ENCODE results near the gene FAF1. TPM values are rescaled to one million over a fixed set of nuclear protein-coding genes. Genes with fewer than 3 reads are reported as not detected.

The FAF1 gene
- total RNA-seq, 1 experiment from 2014 or later: 112 TPM

DNA sequence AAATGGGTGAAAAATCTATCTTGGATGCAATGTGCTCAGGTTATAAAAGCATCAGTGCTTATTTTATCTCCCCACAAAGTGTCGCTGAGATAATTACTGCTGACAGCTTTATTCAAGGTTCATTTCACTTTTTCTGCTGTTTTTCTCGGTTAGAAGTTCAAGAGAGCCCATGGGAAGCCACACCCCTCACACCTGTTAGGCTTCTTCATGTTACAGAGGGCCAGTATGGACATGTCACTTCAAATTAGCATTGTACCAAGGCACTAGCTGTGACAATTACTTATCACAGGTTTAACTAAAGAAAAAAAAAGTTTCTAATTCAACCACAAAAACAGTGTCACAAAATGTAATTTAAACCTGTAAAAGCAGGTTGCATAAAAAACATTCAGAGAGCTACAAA is 349.5 kb downstream of the FAF1 start:
- H3K4me1 ChIP-seq (ENCODE audit: low read length): peaks cover 41% of the 10 kb centered on the region
- no peak overlapping the region for H2AFZ ChIP-seq (ENCODE audit: low read length)
- H3K27ac ChIP-seq (ENCODE audit: low read length): peak overlapping the region; percentile 86
- peak overlapping the region; percentile 60 for H3K4me2 ChIP-seq (ENCODE audit: low read depth, low read length, poor library complexity, severe bottlenecking)
- peak overlapping the region; percentile 13; the same call in 1 of the 2 replicates for H3K9ac ChIP-seq (ENCODE audit: low read length)
- no peaks in the 10 kb centered on the region for H3K27me3 ChIP-seq (ENCODE audit: low read length)
- peak; percentile 73 for DNase-seq
- H3K4me3 ChIP-seq (ENCODE audit: low read length): no peak overlapping the region; the same call in 1 of the 2 replicates
- peaks cover 8% of the 10 kb centered on the region; the same call in 1 of the 2 replicates for H3K79me2 ChIP-seq (ENCODE audit: low read length)
- no peaks in the 10 kb centered on the region for H3K9me3 ChIP-seq (ENCODE audit: low read length)
- H3K9me2 ChIP-seq (replicated peaks; ENCODE audit: insufficient read depth, low read length): no peaks in the 10 kb centered on the region
- H3K36me3 ChIP-seq (ENCODE audit: insufficient read depth, low read length): no peaks in the 10 kb centered on the region
- no peaks in the 10 kb centered on the region for H4K20me1 ChIP-seq (ENCODE audit: insufficient read depth, low read depth, low read length)

DNA sequence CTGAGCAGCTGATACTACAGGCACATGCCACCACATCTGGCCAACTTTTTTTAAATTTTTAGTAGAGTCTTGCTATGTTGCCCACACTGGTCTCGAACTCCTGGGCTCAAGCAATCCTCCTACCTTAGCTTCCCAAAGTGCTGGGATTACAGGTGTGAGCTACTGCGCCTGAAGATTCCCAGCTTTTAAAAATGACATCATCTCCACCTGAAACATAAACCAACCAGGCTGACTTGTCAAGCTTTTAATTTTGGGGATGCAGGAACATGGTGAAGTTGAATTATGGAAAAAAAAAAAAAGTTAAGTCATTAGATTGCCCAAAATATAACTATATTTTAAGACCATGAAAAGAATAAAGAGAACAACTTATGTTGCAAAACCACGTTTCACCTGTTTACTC is 350.6 kb downstream of the FAF1 start:
- no peaks in the 10 kb centered on the region for H3K9me3 ChIP-seq (ENCODE audit: low read length)
- peaks cover 8% of the 10 kb centered on the region; the same call in 1 of the 2 replicates for H3K79me2 ChIP-seq (ENCODE audit: low read length)
- H3K4me1 ChIP-seq (ENCODE audit: low read length): peaks cover 41% of the 10 kb centered on the region
- no peaks in the 10 kb centered on the region for H3K36me3 ChIP-seq (ENCODE audit: insufficient read depth, low read length)
- no peak overlapping the region for H3K9ac ChIP-seq (ENCODE audit: low read length)
- no peak overlapping the region for H3K4me2 ChIP-seq (ENCODE audit: low read depth, low read length, poor library complexity, severe bottlenecking)
- H3K9me2 ChIP-seq (replicated peaks; ENCODE audit: insufficient read depth, low read length): no peaks in the 10 kb centered on the region
- no peak for DNase-seq
- no peaks in the 10 kb centered on the region for H3K27me3 ChIP-seq (ENCODE audit: low read length)
- H3K27ac ChIP-seq (ENCODE audit: low read length): peak overlapping the region; percentile 86
- H3K4me3 ChIP-seq (ENCODE audit: low read length): no peak overlapping the region
- no peak overlapping the region for H2AFZ ChIP-seq (ENCODE audit: low read length)
- H4K20me1 ChIP-seq (ENCODE audit: insufficient read depth, low read depth, low read length): no peaks in the 10 kb centered on the region

DNA sequence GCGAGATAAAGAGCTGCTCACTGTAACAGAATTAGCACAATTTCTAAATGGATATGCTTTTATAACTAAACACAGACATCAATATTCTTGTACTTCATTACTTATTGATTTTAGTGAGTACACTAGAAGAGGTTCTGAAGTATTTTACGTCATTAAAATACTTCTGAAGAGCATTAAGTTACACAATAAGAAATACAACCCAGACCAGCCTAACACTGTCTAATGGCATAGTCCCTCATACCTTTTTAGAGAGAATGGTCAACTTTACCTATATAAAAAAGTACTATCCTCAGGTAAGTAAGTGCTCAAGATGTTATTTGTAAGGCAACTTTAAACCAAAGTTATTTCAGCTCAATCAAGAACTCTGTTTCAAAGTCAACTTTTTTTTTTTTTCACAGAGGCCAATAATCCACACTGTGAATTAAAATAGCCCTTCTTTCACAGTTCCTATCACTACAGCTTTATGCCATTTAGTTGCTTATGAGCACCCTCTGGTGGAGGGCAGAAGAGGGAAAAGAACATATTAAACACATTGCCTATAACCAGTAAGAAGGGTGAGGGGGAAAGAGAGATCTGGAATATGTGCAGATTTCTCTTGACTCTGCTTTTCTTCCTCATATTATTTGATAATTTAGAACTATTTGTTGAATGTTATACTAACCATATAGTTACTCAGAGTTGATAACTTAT is 354.7 kb downstream of the FAF1 start:
- DNase-seq: peak; percentile 80
- Histone ChIP-seq H3K4me1 (ENCODE audit: low read length) (peaks cover 24% of the 10 kb centered on the region), H3K27ac (ENCODE audit: low read length) (no peak overlapping the region), H3K9me2 (replicated peaks; ENCODE audit: insufficient read depth, low read length) (no peaks in the 10 kb centered on the region), H3K36me3 (ENCODE audit: insufficient read depth, low read length) (no peaks in the 10 kb centered on the region), H4K20me1 (ENCODE audit: insufficient read depth, low read depth, low read length) (no peaks in the 10 kb centered on the region), H2AFZ (ENCODE audit: low read length) (no peak overlapping the region), H3K27me3 (ENCODE audit: low read length) (no peaks in the 10 kb centered on the region), H3K4me3 (ENCODE audit: low read length) (no peak overlapping the region), H3K9me3 (ENCODE audit: low read length) (no peaks in the 10 kb centered on the region), H3K9ac (ENCODE audit: low read length) (no peak overlapping the region), H3K4me2 (ENCODE audit: low read depth, low read length, poor library complexity, severe bottlenecking) (no peak overlapping the region), H3K79me2 (ENCODE audit: low read length) (peaks cover 8% of the 10 kb centered on the region; the same call in 1 of the 2 replicates)

DNA sequence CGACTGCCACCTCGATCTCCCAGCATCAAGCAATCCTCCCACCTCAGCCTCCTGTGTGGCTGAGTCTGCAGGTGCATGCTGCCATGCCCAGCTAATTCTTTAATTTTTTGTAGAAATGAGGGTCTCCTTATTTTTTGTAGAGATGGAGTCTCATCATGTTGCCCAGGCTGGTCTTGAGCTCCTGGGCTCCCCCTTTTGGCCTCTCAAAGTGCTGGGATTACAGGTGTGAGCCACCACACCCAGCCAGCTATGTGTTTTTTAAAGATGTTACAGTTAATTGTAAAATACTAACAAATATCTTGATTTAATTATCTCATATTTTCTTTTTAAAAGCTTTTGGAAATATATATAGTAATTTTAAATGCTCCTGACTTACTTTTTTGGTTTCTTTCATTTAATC is 355.5 kb downstream of the FAF1 start:
- no peak for DNase-seq
- Histone ChIP-seq H2AFZ (ENCODE audit: low read length) (no peak overlapping the region), H3K9me2 (replicated peaks; ENCODE audit: insufficient read depth, low read length) (no peaks in the 10 kb centered on the region), H3K79me2 (ENCODE audit: low read length) (peaks cover 11% of the 10 kb centered on the region; the same call in 1 of the 2 replicates), H3K27me3 (ENCODE audit: low read length) (no peaks in the 10 kb centered on the region), H3K9ac (ENCODE audit: low read length) (no peak overlapping the region), H3K36me3 (ENCODE audit: insufficient read depth, low read length) (no peaks in the 10 kb centered on the region), H3K9me3 (ENCODE audit: low read length) (no peaks in the 10 kb centered on the region), H3K4me3 (ENCODE audit: low read length) (no peak overlapping the region), H3K4me2 (ENCODE audit: low read depth, low read length, poor library complexity, severe bottlenecking) (no peak overlapping the region), H4K20me1 (ENCODE audit: insufficient read depth, low read depth, low read length) (no peaks in the 10 kb centered on the region), H3K4me1 (ENCODE audit: low read length) (peaks cover 24% of the 10 kb centered on the region), H3K27ac (ENCODE audit: low read length) (no peak overlapping the region)

DNA sequence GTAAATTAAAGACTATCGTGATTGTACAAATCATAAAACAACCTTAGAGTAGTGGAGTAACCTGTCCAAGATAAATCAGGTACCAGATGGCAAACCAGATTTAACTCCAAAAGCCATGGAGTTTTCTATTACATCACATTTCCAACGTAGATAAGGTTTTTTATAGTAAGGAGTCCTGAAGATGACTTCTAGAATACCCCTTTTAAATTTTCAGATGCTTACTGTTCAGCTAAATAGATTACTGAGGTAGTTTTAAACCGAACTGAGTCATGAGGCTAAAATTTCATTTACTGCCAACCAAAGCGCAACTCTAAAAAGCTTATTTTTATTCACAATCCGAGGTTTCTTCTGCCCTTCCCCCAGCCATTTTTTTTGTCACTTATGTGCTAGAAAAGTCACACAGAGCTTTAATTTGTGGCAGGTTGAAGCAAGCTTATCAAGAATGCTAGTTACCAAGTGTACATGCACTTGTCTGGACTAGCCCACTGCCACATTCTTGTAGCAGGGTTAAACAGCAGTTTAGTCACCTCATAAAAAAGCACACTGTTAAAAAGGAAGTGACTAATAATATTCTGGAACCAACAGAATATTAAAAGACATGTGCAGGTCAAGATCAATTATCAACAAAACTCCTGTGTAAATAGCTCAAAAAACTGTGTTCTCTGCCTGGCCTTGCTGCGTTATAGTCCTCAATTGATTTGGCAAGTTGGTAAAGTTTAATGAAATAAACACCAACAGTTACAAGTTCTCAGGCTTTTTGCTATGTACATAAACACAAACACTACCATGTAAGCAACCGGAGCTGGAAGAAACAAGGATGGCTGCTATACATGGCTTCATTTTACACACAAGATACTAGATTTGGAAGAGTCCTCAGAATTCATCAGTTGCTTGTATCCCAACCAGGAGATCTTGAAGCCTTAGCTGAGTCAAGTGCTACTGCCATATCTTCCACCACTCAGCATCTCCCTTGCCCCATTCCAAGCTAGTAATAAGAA is 356.5 kb downstream of the FAF1 start:
- Histone ChIP-seq H3K9me3 (ENCODE audit: low read length) (no peaks in the 10 kb centered on the region), H3K4me2 (ENCODE audit: low read depth, low read length, poor library complexity, severe bottlenecking) (no peak overlapping the region), H4K20me1 (ENCODE audit: insufficient read depth, low read depth, low read length) (no peaks in the 10 kb centered on the region), H2AFZ (ENCODE audit: low read length) (no peak overlapping the region), H3K4me3 (ENCODE audit: low read length) (no peak overlapping the region), H3K4me1 (ENCODE audit: low read length) (peaks cover 30% of the 10 kb centered on the region), H3K79me2 (ENCODE audit: low read length) (peaks cover 5% of the 10 kb centered on the region; the same call in 1 of the 2 replicates), H3K27me3 (ENCODE audit: low read length) (no peaks in the 10 kb centered on the region), H3K27ac (ENCODE audit: low read length) (peak overlapping the region; percentile 15; the same call in 1 of the 2 replicates), H3K9ac (ENCODE audit: low read length) (no peak overlapping the region), H3K9me2 (replicated peaks; ENCODE audit: insufficient read depth, low read length) (no peaks in the 10 kb centered on the region), H3K36me3 (ENCODE audit: insufficient read depth, low read length) (no peaks in the 10 kb centered on the region)
- DNase-seq: no peak

DNA sequence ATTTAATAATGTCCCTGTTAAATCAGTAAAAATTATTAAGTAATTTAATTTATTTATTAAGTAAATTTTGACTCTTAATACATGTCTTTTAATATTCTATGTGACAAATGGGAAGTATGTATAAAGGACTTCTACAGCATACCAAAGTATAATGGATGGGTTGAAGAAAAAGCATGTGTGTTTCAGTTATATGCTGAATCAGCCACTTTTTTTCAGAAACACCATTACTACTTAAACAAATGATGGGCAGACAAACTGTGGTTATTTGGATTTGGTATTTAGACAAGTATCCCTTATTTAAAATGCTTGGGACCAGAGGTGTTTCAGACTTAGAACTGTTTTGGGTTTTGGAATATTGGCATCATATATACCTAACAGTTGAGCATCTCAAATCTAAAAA is 360.5 kb downstream of the FAF1 start:
- H3K79me2 ChIP-seq (ENCODE audit: low read length): peaks cover 5% of the 10 kb centered on the region; the same call in 1 of the 2 replicates
- no peaks in the 10 kb centered on the region for H3K27me3 ChIP-seq (ENCODE audit: low read length)
- peak overlapping the region; percentile 21 for H3K4me2 ChIP-seq (ENCODE audit: low read depth, low read length, poor library complexity, severe bottlenecking)
- DNase-seq: no peak
- no peak overlapping the region for H2AFZ ChIP-seq (ENCODE audit: low read length)
- H3K27ac ChIP-seq (ENCODE audit: low read length): peak overlapping the region; percentile 65
- H3K4me1 ChIP-seq (ENCODE audit: low read length): peaks cover 28% of the 10 kb centered on the region
- H3K9ac ChIP-seq (ENCODE audit: low read length): no peak overlapping the region
- H3K36me3 ChIP-seq (ENCODE audit: insufficient read depth, low read length): no peaks in the 10 kb centered on the region
- H3K9me3 ChIP-seq (ENCODE audit: low read length): no peaks in the 10 kb centered on the region
- H3K9me2 ChIP-seq (replicated peaks; ENCODE audit: insufficient read depth, low read length): no peaks in the 10 kb centered on the region
- H3K4me3 ChIP-seq (ENCODE audit: low read length): no peak overlapping the region
- H4K20me1 ChIP-seq (ENCODE audit: insufficient read depth, low read depth, low read length): no peaks in the 10 kb centered on the region

DNA sequence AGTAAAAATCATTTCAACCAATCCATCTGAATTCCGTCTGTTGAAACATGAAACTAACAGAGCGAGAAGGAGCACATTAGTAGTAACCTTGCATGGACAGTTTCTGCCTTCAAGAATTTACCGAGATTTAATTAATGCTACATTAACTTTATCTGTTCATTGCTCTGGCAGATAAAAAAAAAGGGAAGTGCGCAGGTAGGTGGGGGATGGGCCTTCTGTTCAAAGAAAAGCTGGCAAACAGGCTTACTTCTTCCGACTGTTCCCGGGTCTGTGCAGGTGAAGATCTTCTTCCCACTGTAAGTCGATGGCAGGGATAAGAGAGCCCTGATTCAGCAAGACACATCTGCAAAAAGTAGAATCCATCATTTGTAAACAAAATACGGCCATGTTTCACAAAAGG is 364.2 kb downstream of the FAF1 start:
- Histone ChIP-seq H3K4me2 (ENCODE audit: low read depth, low read length, poor library complexity, severe bottlenecking) (no peak overlapping the region), H3K27ac (ENCODE audit: low read length) (no peak overlapping the region), H3K4me3 (ENCODE audit: low read length) (no peak overlapping the region), H3K36me3 (ENCODE audit: insufficient read depth, low read length) (no peaks in the 10 kb centered on the region), H3K9me2 (replicated peaks; ENCODE audit: insufficient read depth, low read length) (no peaks in the 10 kb centered on the region), H3K4me1 (ENCODE audit: low read length) (peaks cover 18% of the 10 kb centered on the region), H3K79me2 (ENCODE audit: low read length) (peaks cover 3% of the 10 kb centered on the region; the same call in 1 of the 2 replicates), H3K9me3 (ENCODE audit: low read length) (no peaks in the 10 kb centered on the region), H3K9ac (ENCODE audit: low read length) (no peak overlapping the region), H2AFZ (ENCODE audit: low read length) (no peak overlapping the region), H3K27me3 (ENCODE audit: low read length) (no peaks in the 10 kb centered on the region), H4K20me1 (ENCODE audit: insufficient read depth, low read depth, low read length) (no peaks in the 10 kb centered on the region)
- no peak for DNase-seq

DNA sequence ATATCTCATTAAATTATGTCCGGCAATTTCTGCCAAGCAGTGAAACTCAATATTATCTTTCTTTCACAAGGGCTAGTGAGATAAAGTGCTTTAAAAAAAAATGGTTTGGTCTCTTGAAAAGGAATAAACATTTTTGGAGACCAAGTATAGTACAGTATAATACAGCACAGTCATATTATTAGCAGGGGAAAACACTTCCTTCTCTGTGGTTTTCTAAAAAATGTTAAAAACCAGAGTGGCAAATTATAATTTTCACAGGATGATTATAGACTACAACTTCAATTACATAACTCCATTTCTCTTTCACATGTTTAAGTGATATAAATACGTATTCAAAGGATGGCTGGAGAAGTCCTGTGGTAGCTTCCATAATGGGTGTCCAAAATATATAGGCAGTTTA is 366.6 kb downstream of the FAF1 start:
- no peaks in the 10 kb centered on the region for H4K20me1 ChIP-seq (ENCODE audit: insufficient read depth, low read depth, low read length)
- H3K36me3 ChIP-seq (ENCODE audit: insufficient read depth, low read length): no peaks in the 10 kb centered on the region
- no peaks in the 10 kb centered on the region; the same call in 1 of the 2 replicates for H3K4me1 ChIP-seq (ENCODE audit: low read length)
- H3K9me2 ChIP-seq (replicated peaks; ENCODE audit: insufficient read depth, low read length): no peaks in the 10 kb centered on the region
- H3K4me2 ChIP-seq (ENCODE audit: low read depth, low read length, poor library complexity, severe bottlenecking): no peak overlapping the region
- H3K27me3 ChIP-seq (ENCODE audit: low read length): no peaks in the 10 kb centered on the region
- no peak overlapping the region for H3K4me3 ChIP-seq (ENCODE audit: low read length)
- no peak overlapping the region for H2AFZ ChIP-seq (ENCODE audit: low read length)
- no peaks in the 10 kb centered on the region for H3K79me2 ChIP-seq (ENCODE audit: low read length)
- no peak for DNase-seq
- H3K9me3 ChIP-seq (ENCODE audit: low read length): no peaks in the 10 kb centered on the region
- H3K9ac ChIP-seq (ENCODE audit: low read length): no peak overlapping the region
- H3K27ac ChIP-seq (ENCODE audit: low read length): peak overlapping the region; percentile 42; the same call in 1 of the 2 replicates

All from Karpas-422 (cell line).